K562 (cell line): ENCODE results near the gene OIT3. TPM values are rescaled to one million over a fixed set of nuclear protein-coding genes. Genes with fewer than 3 reads are reported as not detected.
A peak's percentile ranks its signal among the peaks of the same experiment; 100 is the strongest.

ENCODE experiments used
- NONO ChIP-seq, 2 experiments: fragments of 200-400 bp in 1 of 2; fragments of 450-650 bp in 1 of 2; formaldehyde crosslinking in 1 of 2; IDR thresholded peaks; 2 replicates each; pipeline ENCODE4 v1.6.1; 2017; ENCODE audit warnings: low read depth in 2 of 2, mild to moderate bottlenecking in 2 of 2, moderate library complexity in 2 of 2, low read length in 1 of 2
- ZNF551 ChIP-seq: fragments of 250-450 bp; sonication (Bioruptor Pico); IDR thresholded peaks from 2 replicates; pipeline ENCODE4 v1.5.0; 2021; ENCODE audit warnings: mild to moderate bottlenecking, moderate library complexity
- polyA plus RNA-seq, 8 experiments: library from polyadenylated mRNA; depleted of rRNA in 4 of 8; stranded (reverse) in 5 of 8; unstranded in 3 of 8; fragments of >200 nt; fragmentation: Nextera tagmentation in 2 of 8; fragmentation: Illumina TruSeq in 1 of 8; extraction: Ambion mirVana in 2 of 8; extraction: Trizol in 1 of 8; gene quantifications; 2 replicates each; pipeline versions ENCODE4 v1.2.1 to v1.2.3, GENCODE V29; 2011 to 2014; ENCODE audit warnings: inconsistent platforms in 1 of 8, missing spikeins in 1 of 8
- total RNA-seq, 7 experiments: library from RNA; depleted of rRNA in 6 of 7; stranded (reverse); fragments of >200 nt in 6 of 7; fragmentation: Illumina TruSeq in 2 of 7; extraction: Trizol in 2 of 7; gene quantifications; 2 replicates each; pipeline versions ENCODE4 v1.2.1 to v1.2.3, GENCODE V29; 2011 to 2021; ENCODE audit warnings: low replicate concordance in 1 of 7
- TF ChIP-seq, protein P1 (sequence below): sonication (generic); IDR thresholded peaks from 2 replicates; pipeline ENCODE4 v1.6.1; 2016
- TF ChIP-seq, protein P2 (sequence below): fragments of 450-650 bp; IDR thresholded peaks from 2 replicates; pipeline ENCODE4 v1.6.1; 2016; ENCODE audit warnings: missing biosample characterization, missing genetic modification characterization
- TF ChIP-seq, protein P3 (sequence below): fragments of 450-650 bp; conservative IDR thresholded peaks from 2 replicates; pipeline ENCODE4 v1.6.1; 2016; ENCODE audit warnings: missing genetic modification characterization, low read depth, mild to moderate bottlenecking, control low read depth, missing compliant biosample characterization

OIT3 gene
- total and polyA plus RNA-seq, 9 of the 15 experiments (the other 6 are each of a cell fraction or from before 2014, with no cell fraction given) = not detected

DNA sequence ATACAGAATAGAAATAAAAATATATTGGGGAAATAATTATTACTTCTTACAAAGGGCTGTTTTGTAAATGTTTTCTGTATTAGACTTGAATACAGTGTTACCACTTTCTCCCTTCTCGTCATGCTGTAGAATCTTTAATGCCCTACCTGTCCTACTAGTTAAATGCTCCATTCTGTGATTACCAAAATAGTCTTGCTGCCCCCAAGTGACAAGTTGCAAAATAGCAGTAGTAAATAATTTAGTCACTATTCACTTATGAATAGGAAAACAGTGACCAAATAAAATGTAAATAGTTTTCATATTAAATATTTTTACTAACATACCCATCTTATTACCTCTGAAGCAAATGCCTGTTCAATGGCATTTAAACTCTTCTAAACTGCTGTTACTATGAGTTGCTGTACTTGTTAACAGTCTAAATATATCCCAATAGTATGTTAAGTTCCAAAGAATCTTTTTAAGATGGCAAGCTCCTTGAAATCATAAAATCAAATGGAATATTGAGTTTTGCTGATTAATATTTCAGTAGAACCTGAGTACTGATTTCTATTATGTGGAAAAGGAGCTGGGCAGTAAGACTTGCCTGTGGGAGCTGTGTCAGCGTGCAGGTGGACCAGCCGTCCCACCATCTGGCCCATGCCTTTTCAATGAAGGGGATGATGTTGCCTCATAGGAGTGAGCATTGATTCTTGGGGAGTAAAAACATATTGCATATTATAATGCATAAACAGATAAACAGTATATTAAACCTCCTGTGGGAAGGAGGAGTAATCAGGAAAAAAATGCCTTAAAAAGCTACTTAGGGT, 18.1 kb upstream of the OIT3 start (continued):
- TF ChIP-seq, protein P1, sequence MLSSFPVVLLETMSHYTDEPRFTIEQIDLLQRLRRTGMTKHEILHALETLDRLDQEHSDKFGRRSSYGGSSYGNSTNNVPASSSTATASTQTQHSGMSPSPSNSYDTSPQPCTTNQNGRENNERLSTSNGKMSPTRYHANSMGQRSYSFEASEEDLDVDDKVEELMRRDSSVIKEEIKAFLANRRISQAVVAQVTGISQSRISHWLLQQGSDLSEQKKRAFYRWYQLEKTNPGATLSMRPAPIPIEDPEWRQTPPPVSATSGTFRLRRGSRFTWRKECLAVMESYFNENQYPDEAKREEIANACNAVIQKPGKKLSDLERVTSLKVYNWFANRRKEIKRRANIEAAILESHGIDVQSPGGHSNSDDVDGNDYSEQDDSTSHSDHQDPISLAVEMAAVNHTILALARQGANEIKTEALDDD = peak; percentile 87
- TF ChIP-seq NONO (IDR thresholded peaks at IDR 0.05; ENCODE audit: low read depth in 2 of 2, low read length in 1 of 2) (no peak), ZNF551 (CRISPR knock-in tag) (no peak)
- TF ChIP-seq, protein P2, sequence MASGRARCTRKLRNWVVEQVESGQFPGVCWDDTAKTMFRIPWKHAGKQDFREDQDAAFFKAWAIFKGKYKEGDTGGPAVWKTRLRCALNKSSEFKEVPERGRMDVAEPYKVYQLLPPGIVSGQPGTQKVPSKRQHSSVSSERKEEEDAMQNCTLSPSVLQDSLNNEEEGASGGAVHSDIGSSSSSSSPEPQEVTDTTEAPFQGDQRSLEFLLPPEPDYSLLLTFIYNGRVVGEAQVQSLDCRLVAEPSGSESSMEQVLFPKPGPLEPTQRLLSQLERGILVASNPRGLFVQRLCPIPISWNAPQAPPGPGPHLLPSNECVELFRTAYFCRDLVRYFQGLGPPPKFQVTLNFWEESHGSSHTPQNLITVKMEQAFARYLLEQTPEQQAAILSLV (tag) = no peak
- TF ChIP-seq, protein P3, sequence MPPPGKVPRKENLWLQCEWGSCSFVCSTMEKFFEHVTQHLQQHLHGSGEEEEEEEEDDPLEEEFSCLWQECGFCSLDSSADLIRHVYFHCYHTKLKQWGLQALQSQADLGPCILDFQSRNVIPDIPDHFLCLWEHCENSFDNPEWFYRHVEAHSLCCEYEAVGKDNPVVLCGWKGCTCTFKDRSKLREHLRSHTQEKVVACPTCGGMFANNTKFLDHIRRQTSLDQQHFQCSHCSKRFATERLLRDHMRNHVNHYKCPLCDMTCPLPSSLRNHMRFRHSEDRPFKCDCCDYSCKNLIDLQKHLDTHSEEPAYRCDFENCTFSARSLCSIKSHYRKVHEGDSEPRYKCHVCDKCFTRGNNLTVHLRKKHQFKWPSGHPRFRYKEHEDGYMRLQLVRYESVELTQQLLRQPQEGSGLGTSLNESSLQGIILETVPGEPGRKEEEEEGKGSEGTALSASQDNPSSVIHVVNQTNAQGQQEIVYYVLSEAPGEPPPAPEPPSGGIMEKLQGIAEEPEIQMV (tag) = no peak
